H1 (cell line): ENCODE measurements around the gene KRIT1. TPM values are rescaled to one million over a fixed set of nuclear protein-coding genes. Genes with fewer than 3 reads are reported as not detected.

Experiments used
- CTCF ChIA-PET: fragments of 300-600 bp; sonication (Branson Sonifier 250); formaldehyde crosslinking; loops from one replicate; lab custom pipeline; 2021; ENCODE audit not compliant: partially characterized antibody; lab: Charles Lee
- POLR2A ChIA-PET: fragments of 300-600 bp; sonication (Branson Sonifier 250); formaldehyde crosslinking; loops from one replicate; lab custom pipeline; 2021; ENCODE audit warnings: inconsistent platforms; ENCODE audit not compliant: partially characterized antibody; lab: Charles Lee
- DNase-seq, 2 experiments: peaks; one replicate each; pipeline versions ENCODE4 v3.0.0 to v3.0.0-alpha.2; 2010 to 2022; ENCODE audit warnings: low spot score in 2 of 2, low read depth in 1 of 2, mixed read lengths in 1 of 2
- FAIRE-seq: peaks from 2 replicates; lab custom pipeline; 2011; peaks lifted over from hg19 to GRCh38; lab: Jason Lieb, UNC
- H2AFZ ChIP-seq: 2 replicates; pipeline ENCODE4 v1.8.1; 2012; ENCODE audit warnings: low read length, inconsistent platforms
- H2AK5ac ChIP-seq: 2 replicates; pipeline ENCODE4 v1.6.1; 2013; ENCODE audit warnings: low read depth, low read length
- H2BK120ac ChIP-seq: replicated peaks from 2 replicates; pipeline ENCODE3; 2013; ENCODE audit warnings: low read depth, low read length, inconsistent platforms
- H2BK12ac ChIP-seq: 2 replicates; pipeline ENCODE4 v1.6.1; 2013; ENCODE audit warnings: low read depth, low read length
- H2BK15ac ChIP-seq: 2 replicates; pipeline ENCODE4 v1.6.1; 2013; ENCODE audit warnings: low read length
- H2BK20ac ChIP-seq: 2 replicates; pipeline ENCODE4 v1.6.1; 2013; ENCODE audit warnings: low read length
- H2BK5ac ChIP-seq: 2 replicates; pipeline ENCODE4 v1.6.1; 2013; ENCODE audit warnings: low read depth, low read length
- H3K14ac ChIP-seq: 2 replicates; pipeline ENCODE4 v1.6.1; 2013; ENCODE audit warnings: inconsistent platforms; ENCODE audit not compliant: insufficient read length
- H3K18ac ChIP-seq: 2 replicates; pipeline ENCODE4 v1.6.1; 2013; ENCODE audit warnings: low read length; ENCODE audit errors: extremely low read depth
- H3K23ac ChIP-seq: 2 replicates; pipeline ENCODE4 v1.6.1; 2013; ENCODE audit warnings: inconsistent platforms; ENCODE audit not compliant: insufficient read length
- H3K23me2 ChIP-seq: 2 replicates; pipeline ENCODE4 v1.6.1; 2013; ENCODE audit warnings: low read depth, low read length
- H3K27ac ChIP-seq: 2 replicates; pipeline ENCODE4 v1.6.1; 2011; ENCODE audit warnings: low read depth, low read length, inconsistent platforms
- H3K27me3 ChIP-seq, 4 experiments: replicated peaks in 1 of 4; 1 replicate in 1 of 4; 2 replicates in 3 of 4; pipeline versions ENCODE4 v1.6.1 to v1.8.1; 2011 to 2013; ENCODE audit warnings: low read length in 3 of 4, mild to moderate bottlenecking in 3 of 4, inconsistent platforms in 2 of 4, mixed read lengths in 2 of 4, moderate library complexity in 1 of 4; ENCODE audit not compliant: control insufficient read depth in 3 of 4, insufficient read depth in 3 of 4; ENCODE audit errors: extremely low read depth in 1 of 4
- H3K36me3 ChIP-seq, 4 experiments: 2 replicates each; pipeline versions ENCODE4 v1.6.1 to v1.8.1; 2011 to 2013; ENCODE audit warnings: mild to moderate bottlenecking in 4 of 4, low read length in 3 of 4, moderate library complexity in 2 of 4, control low read depth in 1 of 4, inconsistent platforms in 1 of 4; ENCODE audit not compliant: insufficient read depth in 4 of 4, control insufficient read depth in 2 of 4
- H3K4ac ChIP-seq: replicated peaks from 2 replicates; pipeline ENCODE3; 2013; ENCODE audit warnings: low read length, low read depth, mixed read lengths, inconsistent platforms; ENCODE audit not compliant: insufficient read length
- H3K4me1 ChIP-seq, 4 experiments: replicated peaks in 1 of 4; 1 replicate in 1 of 4; 2 replicates in 3 of 4; pipeline versions ENCODE4 v1.6.1 to v1.8.1; 2011 to 2013; ENCODE audit warnings: low read length in 3 of 4, inconsistent platforms in 2 of 4, mixed read lengths in 1 of 4; ENCODE audit not compliant: insufficient read depth in 4 of 4, control insufficient read depth in 3 of 4
- H3K4me2 ChIP-seq, 2 experiments: 2 replicates each; pipeline versions ENCODE4 v1.6.1 to v1.8.1; 2011 to 2013; ENCODE audit warnings: low read depth in 2 of 2, low read length in 2 of 2, control low read depth in 1 of 2, inconsistent platforms in 1 of 2, mild to moderate bottlenecking in 1 of 2; ENCODE audit not compliant: insufficient read depth in 1 of 2
- H3K4me3 ChIP-seq, 4 experiments: fragments of 200-600, 300-600 bp in 1 of 4; sonication (generic), shearing (Covaris generic), sonication (Bioruptor Twin) in 1 of 4; 2 replicates each; pipeline versions ENCODE4 v1.5.1 to v1.8.1; 2011 to 2016; ENCODE audit warnings: low read length in 4 of 4, low read depth in 3 of 4, control low read depth in 2 of 4, inconsistent platforms in 2 of 4, mild to moderate bottlenecking in 2 of 4, mixed read lengths in 1 of 4, moderate library complexity in 1 of 4; ENCODE audit not compliant: insufficient read depth in 2 of 4; ENCODE audit errors: extremely low read depth in 1 of 4
- H3K56ac ChIP-seq: replicated peaks from 2 replicates; pipeline ENCODE3; 2013; ENCODE audit warnings: low read depth, mild to moderate bottlenecking, mixed read lengths, low read length, inconsistent platforms; ENCODE audit not compliant: insufficient read length
- H3K79me1 ChIP-seq: 2 replicates; pipeline ENCODE4 v1.6.1; 2013; ENCODE audit warnings: low read depth, low read length, control low read depth
- H3K79me2 ChIP-seq, 2 experiments: 2 replicates each; pipeline versions ENCODE4 v1.6.1 to v1.8.1; 2012 to 2013; ENCODE audit warnings: low read length in 2 of 2, mild to moderate bottlenecking in 2 of 2, inconsistent platforms in 1 of 2; ENCODE audit not compliant: insufficient read depth in 2 of 2, control insufficient read depth in 1 of 2
- H3K9ac ChIP-seq, 4 experiments: replicated peaks in 1 of 4; 1 replicate in 1 of 4; 2 replicates in 3 of 4; pipeline versions ENCODE4 v1.6.1 to v1.8.1; 2011 to 2013; ENCODE audit warnings: low read depth in 3 of 4, low read length in 3 of 4, control low read depth in 2 of 4, mild to moderate bottlenecking in 2 of 4, moderate library complexity in 2 of 4, inconsistent platforms in 1 of 4; ENCODE audit errors: extremely low read depth in 1 of 4
- H3K9me3 ChIP-seq, 2 experiments: 2 replicates each; pipeline versions ENCODE4 v1.6.1 to v1.8.1; 2012 to 2013; ENCODE audit warnings: mild to moderate bottlenecking in 2 of 2, moderate library complexity in 2 of 2, control low read depth in 1 of 2, inconsistent platforms in 1 of 2, low read depth in 1 of 2, low read length in 1 of 2, mixed read lengths in 1 of 2; ENCODE audit not compliant: insufficient read depth in 2 of 2
- H4K20me1 ChIP-seq, 2 experiments: replicated peaks in 1 of 2; 2 replicates each; pipeline versions ENCODE3 to v1.8.1; 2011 to 2013; ENCODE audit warnings: inconsistent platforms in 2 of 2, low read length in 2 of 2, mild to moderate bottlenecking in 1 of 2; ENCODE audit not compliant: insufficient read depth in 2 of 2, control insufficient read depth in 1 of 2
- H4K5ac ChIP-seq: 2 replicates; pipeline ENCODE4 v1.6.1; 2013; ENCODE audit warnings: low read length, low read depth, mixed read lengths, inconsistent platforms; ENCODE audit not compliant: insufficient read length
- H4K8ac ChIP-seq: 2 replicates; pipeline ENCODE4 v1.8.0; 2013; ENCODE audit warnings: mild to moderate bottlenecking, moderate library complexity, low read length, inconsistent platforms; ENCODE audit not compliant: insufficient read depth; ENCODE audit errors: extremely low read depth
- H4K91ac ChIP-seq: replicated peaks from 2 replicates; pipeline ENCODE3; 2013; ENCODE audit warnings: low read length, mixed read lengths, inconsistent platforms; ENCODE audit not compliant: insufficient read length
- BACH1 ChIP-seq: IDR thresholded peaks from 2 replicates; pipeline ENCODE4 v1.6.1; 2012; ENCODE audit warnings: low read length, improper control_type of control experiment
- CTBP2 ChIP-seq: IDR thresholded peaks from 2 replicates; pipeline ENCODE4 v1.7.0; 2011; ENCODE audit warnings: borderline replicate concordance, mild to moderate bottlenecking, moderate library complexity, mixed read lengths, low read length; ENCODE audit not compliant: insufficient read depth, insufficient read length
- JUND ChIP-seq: IDR thresholded peaks from 2 replicates; pipeline ENCODE4 v1.6.1; 2011; ENCODE audit warnings: mild to moderate bottlenecking, improper control_type of control experiment, low read length
- KDM1A ChIP-seq: fragments of 200-600, 300-600 bp; sonication (generic); IDR thresholded peaks from 2 replicates; pipeline ENCODE4 v1.7.1; 2016; ENCODE audit warnings: mild to moderate bottlenecking, low read length, borderline replicate concordance
- POLR2AphosphoS5 ChIP-seq: IDR thresholded peaks from 2 replicates; pipeline ENCODE4 v1.6.1; 2011; ENCODE audit warnings: low read depth, low read length
- RAD21 ChIP-seq, 2 experiments: IDR thresholded peaks in 1 of 2; conservative IDR thresholded peaks in 1 of 2; 2 replicates each; pipeline ENCODE4 v1.6.1; 2011; ENCODE audit warnings: low read depth in 2 of 2, low read length in 2 of 2, improper control_type of control experiment in 1 of 2, inconsistent platforms in 1 of 2, mild to moderate bottlenecking in 1 of 2, moderate library complexity in 1 of 2
- RNF2 ChIP-seq: fragments of 200-900, 300-1000 bp; sonication (generic); IDR thresholded peaks from 2 replicates; pipeline ENCODE4 v1.7.1; 2016; ENCODE audit warnings: borderline replicate concordance, low read depth, mild to moderate bottlenecking, antibody characterized with exemption, low read length; ENCODE audit not compliant: poor library complexity, severe bottlenecking; ENCODE audit errors: missing control alignments
- SAP30 ChIP-seq: fragments of 300-600 bp; sonication (generic); IDR thresholded peaks from 2 replicates; pipeline ENCODE4 v1.7.1; 2012; ENCODE audit warnings: low read length, moderate library complexity, mild to moderate bottlenecking, inconsistent platforms; ENCODE audit not compliant: insufficient read depth, insufficient replicate concordance
- TCF12 ChIP-seq: IDR thresholded peaks from 2 replicates; pipeline ENCODE4 v1.6.1; 2011; ENCODE audit warnings: low read depth, mild to moderate bottlenecking, low read length
- polyA plus RNA-seq, 7 experiments: library from polyadenylated mRNA; depleted of rRNA in 3 of 7; stranded (reverse) in 5 of 7; unstranded in 2 of 7; fragments of >200 nt in 5 of 7; fragments of 200-250 nt in 2 of 7; gene quantifications; 1 replicate in 5 of 7; 2 replicates in 1 of 7; 4 replicates in 1 of 7; pipeline versions ENCODE4 v1.2.1 to v1.2.3, GENCODE V29; 2011 to 2013; ENCODE audit warnings: missing spikeins in 2 of 7, mixed read lengths in 2 of 7
- total RNA-seq: library from RNA; stranded (reverse); fragmentation: NEBNext Ultra II Directional; extraction: Animal tissue kit (Norgen Biotek cat#: 25700); gene quantifications from 2 replicates; pipeline ENCODE4 v1.2.1, GENCODE V29; 2021
- TF ChIP-seq, protein P1 (sequence below): IDR thresholded peaks from 2 replicates; pipeline ENCODE4 v1.6.1; 2012; ENCODE audit warnings: low read length, inconsistent platforms
- TF ChIP-seq, protein P2 (sequence below): IDR thresholded peaks from 2 replicates; pipeline ENCODE4 v1.6.1; 2012; ENCODE audit warnings: inconsistent platforms

The KRIT1 gene
- total and polyA plus RNA-seq, 2 of the 8 experiments (the other 6 are each of a cell fraction or from before 2014, with no cell fraction given): 14.3 to 28.8 TPM

DNA sequence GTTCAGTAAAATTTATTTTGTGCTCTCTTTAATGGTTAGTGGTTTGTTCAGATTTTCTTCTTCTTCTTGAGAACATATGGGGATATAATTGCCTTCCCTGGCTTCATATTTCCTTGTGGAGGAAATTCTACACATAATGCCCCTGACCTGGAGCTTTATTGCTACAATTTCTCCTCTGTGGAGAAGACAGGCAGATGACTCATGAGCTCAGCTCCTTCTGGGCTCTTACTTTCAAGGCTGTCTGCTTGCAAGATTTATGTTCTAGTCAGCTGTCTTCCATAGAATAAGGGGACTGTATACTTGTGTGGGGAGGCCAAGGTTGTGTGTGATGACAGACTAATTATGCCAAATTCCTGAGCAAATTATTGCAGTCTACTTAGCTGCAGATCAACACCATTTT lies 68.4 kb downstream of the KRIT1 start:
- H3K4me2 ChIP-seq: no peak overlapping the region
- DNase-seq (no peak), FAIRE-seq (no peak)
- H2BK120ac ChIP-seq: no peak overlapping the region
- no peaks in the 10 kb centered on the region for H3K36me3 ChIP-seq
- H3K23ac ChIP-seq: no peak overlapping the region
- no peak for TF ChIP-seq BACH1
- no peak for TF ChIP-seq POLR2AphosphoS5
- no peak for TF ChIP-seq RNF2
- no peak for TF ChIP-seq JUND
- no peak for TF ChIP-seq SAP30
- TF ChIP-seq, protein P1, sequence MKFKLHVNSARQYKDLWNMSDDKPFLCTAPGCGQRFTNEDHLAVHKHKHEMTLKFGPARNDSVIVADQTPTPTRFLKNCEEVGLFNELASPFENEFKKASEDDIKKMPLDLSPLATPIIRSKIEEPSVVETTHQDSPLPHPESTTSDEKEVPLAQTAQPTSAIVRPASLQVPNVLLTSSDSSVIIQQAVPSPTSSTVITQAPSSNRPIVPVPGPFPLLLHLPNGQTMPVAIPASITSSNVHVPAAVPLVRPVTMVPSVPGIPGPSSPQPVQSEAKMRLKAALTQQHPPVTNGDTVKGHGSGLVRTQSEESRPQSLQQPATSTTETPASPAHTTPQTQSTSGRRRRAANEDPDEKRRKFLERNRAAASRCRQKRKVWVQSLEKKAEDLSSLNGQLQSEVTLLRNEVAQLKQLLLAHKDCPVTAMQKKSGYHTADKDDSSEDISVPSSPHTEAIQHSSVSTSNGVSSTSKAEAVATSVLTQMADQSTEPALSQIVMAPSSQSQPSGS: no peak
- TF ChIP-seq RAD21 (IDR thresholded peaks at IDR 0.05 in 1 of 2, conservative IDR thresholded peaks at IDR 0.05 in 1 of 2; ENCODE audit: low read depth in 2 of 2, low read length in 2 of 2): no peak
- TF ChIP-seq KDM1A: no peak
- TF ChIP-seq TCF12: no peak
- TF ChIP-seq, protein P2, sequence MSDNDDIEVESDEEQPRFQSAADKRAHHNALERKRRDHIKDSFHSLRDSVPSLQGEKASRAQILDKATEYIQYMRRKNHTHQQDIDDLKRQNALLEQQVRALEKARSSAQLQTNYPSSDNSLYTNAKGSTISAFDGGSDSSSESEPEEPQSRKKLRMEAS: no peak
- no peak for TF ChIP-seq CTBP2
- H2AFZ ChIP-seq: no peak overlapping the region
- no peak overlapping the region for H3K18ac ChIP-seq
- no peak overlapping the region for H4K91ac ChIP-seq
- peaks cover 1 to 4% (median 3%) of the 10 kb centered on the region in 4 experiments; a peak in 4 of 7 replicates for H3K27me3 ChIP-seq
- no peaks in the 10 kb centered on the region; a peak in 1 of 7 replicates for H3K4me1 ChIP-seq
- H3K4me3 ChIP-seq: no peak overlapping the region
- H2BK20ac ChIP-seq: no peak overlapping the region
- no peak overlapping the region for H3K14ac ChIP-seq
- H3K23me2 ChIP-seq: no peaks in the 10 kb centered on the region
- ChIA-PET POLR2A (interaction anchor here (1.0 kb wide), 2 partner anchors 19 to 69 kb away, joined by 3 read pairs; partner anchors contain the start of genes ANKIB1 and KRIT1), CTCF (interaction anchor here (0.7 to 1.6 kb wide), 3 partner anchors 18 to 270 kb away, joined by 3 to 6 read pairs (median 4); partner anchors contain the start of gene GATAD1)
- no peak overlapping the region for H3K27ac ChIP-seq
- no peak overlapping the region for H2BK15ac ChIP-seq
- no peaks in the 10 kb centered on the region for H3K79me2 ChIP-seq
- no peak overlapping the region for H3K4ac ChIP-seq
- no peak overlapping the region for H3K9ac ChIP-seq
- H2BK12ac ChIP-seq: no peak overlapping the region
- no peaks in the 10 kb centered on the region for H3K79me1 ChIP-seq
- no peaks in the 10 kb centered on the region for H3K9me3 ChIP-seq
- no peak overlapping the region for H2BK5ac ChIP-seq
- H4K5ac ChIP-seq: no peak overlapping the region
- H4K20me1 ChIP-seq: no peaks in the 10 kb centered on the region
- no peak overlapping the region for H3K56ac ChIP-seq
- no peak overlapping the region for H4K8ac ChIP-seq
- H2AK5ac ChIP-seq: no peak overlapping the region
